Neuronal stem cell (in vitro differentiated cells): ENCODE results near the gene CPPED1.

Experiments
- DNase-seq: peaks from one replicate; pipeline ENCODE4 v3.0.0-alpha.2; 2013; ENCODE audit warnings: low spot score
- H2AFZ ChIP-seq: one replicate; pipeline ENCODE4 v1.6.1; 2013; ENCODE audit warnings: mild to moderate bottlenecking, low read length, inconsistent platforms
- H2AK5ac ChIP-seq: 2 replicates; pipeline ENCODE4 v1.6.1; 2013; ENCODE audit warnings: low read depth, mild to moderate bottlenecking, inconsistent platforms, low read length, moderate library complexity, mixed read lengths
- H2BK120ac ChIP-seq: 2 replicates; pipeline ENCODE4 v1.6.1; 2013; ENCODE audit warnings: low read depth, mild to moderate bottlenecking, inconsistent platforms, low read length, moderate library complexity, mixed read lengths
- H2BK12ac ChIP-seq: one replicate; pipeline ENCODE4 v1.6.1; 2013; ENCODE audit warnings: low read length, inconsistent platforms
- H2BK15ac ChIP-seq: 2 replicates; pipeline ENCODE4 v1.6.1; 2013; ENCODE audit warnings: mild to moderate bottlenecking, low read length, inconsistent platforms, mixed read lengths
- H2BK5ac ChIP-seq: one replicate; pipeline ENCODE4 v1.6.1; 2013; ENCODE audit warnings: inconsistent platforms, mild to moderate bottlenecking, low read length, moderate library complexity
- H3K14ac ChIP-seq: one replicate; pipeline ENCODE4 v1.6.1; 2013; ENCODE audit warnings: low read length, inconsistent platforms
- H3K18ac ChIP-seq: 2 replicates; pipeline ENCODE4 v1.6.1; 2013; ENCODE audit warnings: low read length, inconsistent platforms
- H3K23ac ChIP-seq: 2 replicates; pipeline ENCODE4 v1.6.1; 2013; ENCODE audit warnings: low read depth, mild to moderate bottlenecking, mixed read lengths, low read length, inconsistent platforms; ENCODE audit not compliant: poor library complexity
- H3K27ac ChIP-seq: replicated peaks from 3 replicates; pipeline ENCODE4 v1.5.1; 2013; ENCODE audit warnings: low read length, inconsistent platforms
- H3K27me3 ChIP-seq, 3 experiments: 2 replicates each; pipeline ENCODE4 v1.6.1; 2013; ENCODE audit warnings: low read length in 3 of 3, mild to moderate bottlenecking in 2 of 3, inconsistent platforms in 1 of 3, low read depth in 1 of 3, mixed read lengths in 1 of 3, moderate library complexity in 1 of 3; ENCODE audit not compliant: control insufficient read depth in 3 of 3, insufficient read depth in 3 of 3
- H3K36me3 ChIP-seq, 2 donors: replicated peaks in 1 of 2; 2 replicates each; pipeline ENCODE4 v1.6.1; 2013; ENCODE audit warnings: low read length in 2 of 2; ENCODE audit not compliant: control insufficient read depth in 2 of 2, insufficient read depth in 2 of 2
- H3K4ac ChIP-seq: 2 replicates; pipeline ENCODE4 v1.6.1; 2013; ENCODE audit warnings: inconsistent platforms, mild to moderate bottlenecking, low read length, moderate library complexity
- H3K4me1 ChIP-seq, 2 donors: 1 replicate in 1 of 2; 2 replicates in 1 of 2; pipeline ENCODE4 v1.6.1; 2013; ENCODE audit warnings: low read length in 2 of 2, low read depth in 1 of 2; ENCODE audit not compliant: control insufficient read depth in 2 of 2, insufficient read depth in 1 of 2
- H3K4me2 ChIP-seq: one replicate; pipeline ENCODE4 v1.6.1; 2013; ENCODE audit warnings: mild to moderate bottlenecking, low read length, inconsistent platforms; ENCODE audit not compliant: insufficient read depth, poor library complexity, severe bottlenecking
- H3K4me3 ChIP-seq, 2 donors: 2 replicates each; pipeline ENCODE4 v1.5.1; 2013; ENCODE audit warnings: low read length in 2 of 2, mild to moderate bottlenecking in 2 of 2, inconsistent platforms in 1 of 2, moderate library complexity in 1 of 2
- H3K79me1 ChIP-seq: one replicate; pipeline ENCODE4 v1.6.1; 2013; ENCODE audit warnings: low read depth, mild to moderate bottlenecking, inconsistent platforms, low read length, moderate library complexity
- H3K9ac ChIP-seq: one replicate; pipeline ENCODE4 v1.6.1; 2013; ENCODE audit warnings: mild to moderate bottlenecking, low read depth, low read length, inconsistent platforms; ENCODE audit not compliant: poor library complexity
- H3K9me3 ChIP-seq, 2 donors: replicated peaks in 1 of 2; 2 replicates each; pipeline versions ENCODE3 to v1.6.1; 2013; ENCODE audit warnings: low read length in 2 of 2, mild to moderate bottlenecking in 2 of 2, inconsistent platforms in 1 of 2, low read depth in 1 of 2, mixed read lengths in 1 of 2, moderate library complexity in 1 of 2; ENCODE audit not compliant: control insufficient read depth in 2 of 2, insufficient read depth in 1 of 2
- H4K8ac ChIP-seq: one replicate; pipeline ENCODE4 v1.6.1; 2013; ENCODE audit warnings: low read depth, mild to moderate bottlenecking, inconsistent platforms, low read length, moderate library complexity
- H4K91ac ChIP-seq: one replicate; pipeline ENCODE4 v1.6.1; 2013; ENCODE audit warnings: low read length, low read depth, mild to moderate bottlenecking, inconsistent platforms; ENCODE audit not compliant: poor library complexity
- WGBS, 2 donors: extraction: QIAGEN DNeasy Blood & Tissue Kit; methylation state at CpG; one replicate each; pipeline ENCODE4 v1.1.7; 2013; ENCODE audit warnings: missing lambda C conversion rate in 2 of 2, mixed read lengths in 1 of 2; ENCODE audit not compliant: insufficient read length in 2 of 2, insufficient replicate concordance in 1 of 2; ENCODE audit errors: extremely low coverage in 2 of 2; 5-methylcytosine and 5-hydroxymethylcytosine counted together

CPPED1 gene

GRCh38 chr16:12695454-12695853 lies 108.2 kb downstream of the CPPED1 start:
- no peaks in the 10 kb centered on the region for H3K79me1 ChIP-seq
- no peak overlapping the region for H3K18ac ChIP-seq
- DNase-seq, result no peak
- no peak overlapping the region for H2AFZ ChIP-seq
- H3K4me2 ChIP-seq, result no peak overlapping the region
- H2BK120ac ChIP-seq, result no peak overlapping the region
- no peak overlapping the region for H2BK5ac ChIP-seq
- no peak overlapping the region for H3K14ac ChIP-seq
- H3K27ac ChIP-seq, result no peak overlapping the region
- no peaks in the 10 kb centered on the region for H3K9me3 ChIP-seq
- no CpG with 5 or more reads among the region's 5 CpGs for WGBS, 2 donors
- H3K27me3 ChIP-seq, result no peaks in the 10 kb centered on the region
- H4K8ac ChIP-seq, result no peak overlapping the region
- no peak overlapping the region for H3K4me3 ChIP-seq
- H4K91ac ChIP-seq, result no peak overlapping the region
- H2BK15ac ChIP-seq, result no peak overlapping the region
- H3K36me3 ChIP-seq, result peaks cover 0 to 1% of the 10 kb centered on the region in 2 donors
- H3K9ac ChIP-seq, result no peak overlapping the region
- no peak overlapping the region for H2BK12ac ChIP-seq
- no peak overlapping the region for H3K23ac ChIP-seq
- H3K4me1 ChIP-seq, result no peaks in the 10 kb centered on the region
- H2AK5ac ChIP-seq, result no peak overlapping the region
- H3K4ac ChIP-seq, result no peak overlapping the region

DNA sequence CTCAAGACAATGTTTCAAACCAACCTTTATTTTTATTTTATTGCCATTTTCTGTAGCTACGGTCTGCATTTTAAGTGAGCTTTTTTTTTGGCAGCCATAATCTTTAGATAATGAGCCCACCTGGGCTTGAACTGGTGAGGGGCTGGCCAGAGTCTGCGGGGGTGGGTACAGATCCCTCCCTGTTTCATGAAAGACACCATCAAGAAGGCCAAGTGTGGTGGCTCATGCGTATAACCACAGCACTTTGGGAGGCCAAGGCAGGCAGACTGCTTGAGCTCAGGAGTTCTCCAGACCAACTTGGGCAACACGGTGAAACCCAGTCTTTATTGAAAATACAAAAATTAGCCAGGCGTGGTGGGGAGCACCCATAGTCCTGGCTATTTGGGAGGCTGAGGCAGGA lies 113.7 kb downstream of the CPPED1 start:
- DNase-seq, result no peak
- Histone ChIP-seq H2AFZ (no peak overlapping the region), H3K36me3 (no peaks in the 10 kb centered on the region), H4K91ac (no peak overlapping the region), H3K27ac (no peak overlapping the region), H2BK120ac (no peak overlapping the region), H4K8ac (no peak overlapping the region), H2BK12ac (no peak overlapping the region), H3K9ac (no peak overlapping the region), H3K23ac (no peak overlapping the region), H3K27me3 (no peaks in the 10 kb centered on the region), H3K4me2 (no peak overlapping the region), H3K4me3 (no peak overlapping the region), H3K79me1 (no peaks in the 10 kb centered on the region), H3K4ac (no peak overlapping the region), H2BK5ac (no peak overlapping the region), H2AK5ac (no peak overlapping the region), H3K4me1 (no peaks in the 10 kb centered on the region), H3K14ac (no peak overlapping the region), H3K9me3 (no peaks in the 10 kb centered on the region), H3K18ac (no peak overlapping the region), H2BK15ac (no peak overlapping the region)
- WGBS, 2 donors, result no CpG with 5 or more reads among the region's 5 CpGs

- no peak overlapping the region for H3K14ac ChIP-seq
- no peak overlapping the region for H2AK5ac ChIP-seq
- H2AFZ ChIP-seq, result no peak overlapping the region
- no CpG with 5 or more reads among the region's 6 CpGs for WGBS, 2 donors
- no peak overlapping the region for H3K18ac ChIP-seq
- H3K36me3 ChIP-seq, result no peaks in the 10 kb centered on the region
- H3K27me3 ChIP-seq, result no peaks in the 10 kb centered on the region
- no peaks in the 10 kb centered on the region for H3K79me1 ChIP-seq
- H4K8ac ChIP-seq, result no peak overlapping the region
- H3K9me3 ChIP-seq, result no peaks in the 10 kb centered on the region
- H3K9ac ChIP-seq, result no peak overlapping the region
- H3K23ac ChIP-seq, result no peak overlapping the region
- H2BK5ac ChIP-seq, result no peak overlapping the region
- no peak overlapping the region for H3K4me3 ChIP-seq
- no peaks in the 10 kb centered on the region for H3K4me1 ChIP-seq
- no peak overlapping the region for H2BK12ac ChIP-seq
- H3K27ac ChIP-seq, result no peak overlapping the region
- no peak overlapping the region for H2BK120ac ChIP-seq
- no peak overlapping the region for H3K4ac ChIP-seq
- H4K91ac ChIP-seq, result no peak overlapping the region
- no peak overlapping the region for H2BK15ac ChIP-seq
- DNase-seq, result no peak
- no peak overlapping the region for H3K4me2 ChIP-seq
Measured at GRCh38 chr16:12688951-12689850, 114.5 kb downstream of the CPPED1 start.

DNA sequence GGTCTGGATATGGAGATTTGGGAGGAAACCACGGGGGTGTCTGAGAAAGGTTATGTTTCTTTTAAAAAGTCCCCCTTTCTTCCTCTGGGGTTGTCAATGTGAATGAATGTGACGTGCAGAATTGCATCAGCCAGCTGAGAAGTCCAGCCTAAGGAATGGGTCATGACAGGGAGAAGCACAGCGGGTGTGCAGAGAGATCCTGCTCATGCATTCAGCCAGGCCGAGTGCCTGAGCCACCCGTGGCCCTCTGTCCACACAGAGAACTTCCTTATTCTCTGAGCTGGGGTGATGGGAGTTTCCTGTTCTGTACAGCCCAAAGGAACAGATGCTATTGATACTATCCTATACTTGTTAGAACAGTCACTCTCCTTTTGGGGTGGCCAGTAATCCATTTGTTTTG lies 117.9 kb downstream of the CPPED1 start:
- H2BK5ac ChIP-seq, result no peak overlapping the region
- H3K18ac ChIP-seq, result no peak overlapping the region
- H3K4me3 ChIP-seq, result no peak overlapping the region
- H3K27me3 ChIP-seq, result no peaks in the 10 kb centered on the region
- H3K9ac ChIP-seq, result no peak overlapping the region
- H3K14ac ChIP-seq, result no peak overlapping the region
- no peak overlapping the region for H2BK12ac ChIP-seq
- H2BK120ac ChIP-seq, result no peak overlapping the region
- no peaks in the 10 kb centered on the region for H3K9me3 ChIP-seq
- H3K36me3 ChIP-seq, result no peaks in the 10 kb centered on the region
- no peaks in the 10 kb centered on the region for H3K79me1 ChIP-seq
- no peak overlapping the region for H2BK15ac ChIP-seq
- H3K23ac ChIP-seq, result no peak overlapping the region
- no peaks in the 10 kb centered on the region for H3K4me1 ChIP-seq
- no peak for DNase-seq
- no peak overlapping the region for H2AFZ ChIP-seq
- WGBS, 2 donors, result no CpG with 5 or more reads among the region's 5 CpGs
- no peak overlapping the region for H2AK5ac ChIP-seq
- no peak overlapping the region for H3K4ac ChIP-seq
- H3K27ac ChIP-seq, result no peak overlapping the region
- H4K8ac ChIP-seq, result no peak overlapping the region
- H4K91ac ChIP-seq, result no peak overlapping the region
- no peak overlapping the region for H3K4me2 ChIP-seq
